Measurements from ENCODE around the gene RFTN2. TPM values are rescaled to one million over a fixed set of nuclear protein-coding genes. Genes with fewer than 3 reads are reported as not detected.
"Not testable (repeated sequence)": the region's sequence is repeated elsewhere in the genome, so short reads cannot be mapped to it uniquely, and the experiment has no call there.

The RFTN2 gene
- not detected for total RNA-seq

GRCh38 chr2:197675246-197675645 lies at the start of gene RFTN2:
Gene RFTN2 (minus strand): TSS chr2:197675587. CDS start chr2:197675458, 129 bp downstream.
- no peaks in the 10 kb centered on the region for H3K4me1 Mint-ChIP-seq (ENCODE audit: low read depth)
- H3K27me3 Mint-ChIP-seq (ENCODE audit: low read depth), result peaks cover 16% of the 10 kb centered on the region
- ATAC-seq (replicated peaks in 1 of 2) (no peak), DNase-seq (no peak)
- no peaks in the 10 kb centered on the region for H3K36me3 Mint-ChIP-seq (ENCODE audit: insufficient read depth in 2 of 2)
- no peak within 1 kb of the TSS for H3K4me3 Mint-ChIP-seq
- H3K9me3 Mint-ChIP-seq, result no peaks in the 10 kb centered on the region
- no peak within 1 kb of the TSS for H3K27ac Mint-ChIP-seq

GRCh38 chr2:197717863-197718262 lies 42.5 kb upstream of the RFTN2 start:
- H3K27me3 Mint-ChIP-seq (ENCODE audit: low read depth), result no peaks in the 10 kb centered on the region
- no peak overlapping the region for H3K27ac Mint-ChIP-seq
- H3K9me3 Mint-ChIP-seq, result no peaks in the 10 kb centered on the region
- peaks cover 6% of the 10 kb centered on the region for H3K4me1 Mint-ChIP-seq (ENCODE audit: low read depth)
- no peak for DNase-seq
- H3K4me3 Mint-ChIP-seq, result no peak overlapping the region
- no peak for ATAC-seq (replicated peaks in 1 of 2)
- no peaks in the 10 kb centered on the region for H3K36me3 Mint-ChIP-seq (ENCODE audit: insufficient read depth in 2 of 2)

- H3K36me3 Mint-ChIP-seq (ENCODE audit: insufficient read depth in 2 of 2), result peaks cover 3 to 5% of the 10 kb centered on the region in 2 donors
- no peak for ATAC-seq (replicated peaks in 1 of 2)
These were observed 37.9 kb upstream of the RFTN2 start for GRCh38 chr2:197713271-197713670.

GRCh38 chr2:197711578-197711977 lies 36.2 kb upstream of the RFTN2 start:
- DNase-seq (no peak), ATAC-seq (replicated peaks in 1 of 2) (no peak)
- Mint-ChIP-seq H3K9me3 (no peaks in the 10 kb centered on the region), H3K27me3 (ENCODE audit: low read depth) (no peaks in the 10 kb centered on the region), H3K4me3 (no peak overlapping the region), H3K4me1 (ENCODE audit: low read depth) (peaks cover 53% of the 10 kb centered on the region), H3K36me3 (ENCODE audit: insufficient read depth in 2 of 2) (peaks cover 5% of the 10 kb centered on the region in 2 donors), H3K27ac (no peak overlapping the region)

More at GRCh38 chr2:197713271-197713670, 37.9 kb upstream of the RFTN2 start:
- DNase-seq, result no peak
- Mint-ChIP-seq H3K27me3 (ENCODE audit: low read depth) (no peaks in the 10 kb centered on the region), H3K4me3 (no peak overlapping the region), H3K4me1 (ENCODE audit: low read depth) (peaks cover 40% of the 10 kb centered on the region), H3K9me3 (no peaks in the 10 kb centered on the region), H3K27ac (no peak overlapping the region)

GRCh38 chr2:197710424-197711042 lies 35.1 kb upstream of the RFTN2 start:
- peak; percentile 72 to 77 for ATAC-seq (replicated peaks in 1 of 2)
- peak; percentile 34 to 57 for DNase-seq
- H3K27me3 Mint-ChIP-seq (ENCODE audit: low read depth), result no peaks in the 10 kb centered on the region
- H3K4me3 Mint-ChIP-seq, result peak overlapping the region in 1 of 2 donors; percentile 32
- H3K4me1 Mint-ChIP-seq (ENCODE audit: low read depth), result peaks cover 59% of the 10 kb centered on the region
- H3K36me3 Mint-ChIP-seq (ENCODE audit: insufficient read depth in 2 of 2), result peaks cover 5% of the 10 kb centered on the region in 2 donors
- no peaks in the 10 kb centered on the region for H3K9me3 Mint-ChIP-seq
- H3K27ac Mint-ChIP-seq, result no peak overlapping the region

- Mint-ChIP-seq H3K4me3 (peak overlapping the region; percentile 38 to 67), H3K4me1 (ENCODE audit: low read depth) (peaks cover 66% of the 10 kb centered on the region)
- not testable (repeated sequence) for H3K9me3 Mint-ChIP-seq; H3K36me3 Mint-ChIP-seq (ENCODE audit: insufficient read depth in 2 of 2); ATAC-seq (replicated peaks in 1 of 2); H3K27me3 Mint-ChIP-seq (ENCODE audit: low read depth); DNase-seq; H3K27ac Mint-ChIP-seq
These were observed 33.8 kb upstream of the RFTN2 start for GRCh38 chr2:197709140-197709539.

GRCh38 chr2:197708331-197708730 lies 32.9 kb upstream of the RFTN2 start:
- Mint-ChIP-seq H3K4me3 (peak overlapping the region; percentile 38 to 67), H3K36me3 (ENCODE audit: insufficient read depth in 2 of 2) (peaks cover 5% of the 10 kb centered on the region in 2 donors), H3K4me1 (ENCODE audit: low read depth) (peaks cover 66% of the 10 kb centered on the region), H3K27ac (no peak overlapping the region), H3K27me3 (ENCODE audit: low read depth) (no peaks in the 10 kb centered on the region), H3K9me3 (no peaks in the 10 kb centered on the region)
- ATAC-seq (replicated peaks in 1 of 2), result no peak
- DNase-seq, result no peak

GRCh38 chr2:197707316-197708213 lies 32.2 kb upstream of the RFTN2 start:
- Mint-ChIP-seq H3K4me3 (peak overlapping the region; percentile 94 to 95), H3K4me1 (ENCODE audit: low read depth) (peaks cover 61% of the 10 kb centered on the region), H3K36me3 (ENCODE audit: insufficient read depth in 2 of 2) (peaks cover 5% of the 10 kb centered on the region in 2 donors), H3K27me3 (ENCODE audit: low read depth) (peaks cover 4% of the 10 kb centered on the region), H3K9me3 (peaks cover 0 to 1% of the 10 kb centered on the region in 2 donors), H3K27ac (peak overlapping the region; percentile 51)
- DNase-seq (no peak), ATAC-seq (replicated peaks in 1 of 2) (no peak)

- ATAC-seq (replicated peaks in 1 of 2) (no peak), DNase-seq (no peak)
- H3K36me3 Mint-ChIP-seq (ENCODE audit: insufficient read depth in 2 of 2), result peaks cover 5% of the 10 kb centered on the region in 2 donors
- peak overlapping the region; percentile 94 to 95 for H3K4me3 Mint-ChIP-seq
- peaks cover 0 to 1% of the 10 kb centered on the region in 2 donors for H3K9me3 Mint-ChIP-seq
- peaks cover 6% of the 10 kb centered on the region for H3K27me3 Mint-ChIP-seq (ENCODE audit: low read depth)
- H3K27ac Mint-ChIP-seq, result no peak overlapping the region
- H3K4me1 Mint-ChIP-seq (ENCODE audit: low read depth), result peaks cover 59% of the 10 kb centered on the region
These were observed 31.4 kb upstream of the RFTN2 start for GRCh38 chr2:197706839-197707207.

- Mint-ChIP-seq H3K27me3 (ENCODE audit: low read depth) (peaks cover 6% of the 10 kb centered on the region), H3K27ac (peak overlapping the region; percentile 90), H3K4me1 (ENCODE audit: low read depth) (peaks cover 61% of the 10 kb centered on the region), H3K36me3 (ENCODE audit: insufficient read depth in 2 of 2) (peaks cover 5% of the 10 kb centered on the region in 2 donors), H3K9me3 (peaks cover 0 to 1% of the 10 kb centered on the region in 2 donors), H3K4me3 (peak overlapping the region; percentile 94 to 95)
- ATAC-seq (replicated peaks in 1 of 2) (no peak), DNase-seq (peak in 1 of 2 donors; percentile 20)
These were observed 30.8 kb upstream of the RFTN2 start for GRCh38 chr2:197705912-197706838.

GRCh38 chr2:197705121-197705911 lies 29.9 kb upstream of the RFTN2 start, which contains the start of gene MARS2:
Gene MARS2 (plus strand): TSS chr2:197705369. CDS start chr2:197705406, 37 bp downstream.
- peaks cover 67% of the 10 kb centered on the region for H3K4me1 Mint-ChIP-seq (ENCODE audit: low read depth)
- DNase-seq (peak; percentile 93 to 95), ATAC-seq (replicated peaks in 1 of 2) (peak; percentile 83 to 85)
- peak within 1 kb of the TSS; percentile 90 for H3K27ac Mint-ChIP-seq
- H3K27me3 Mint-ChIP-seq (ENCODE audit: low read depth), result peaks cover 6% of the 10 kb centered on the region
- H3K4me3 Mint-ChIP-seq, result peak within 1 kb of the TSS; percentile 95 to 96
- peaks cover 7 to 9% of the 10 kb centered on the region in 2 donors for H3K36me3 Mint-ChIP-seq (ENCODE audit: insufficient read depth in 2 of 2)
- H3K9me3 Mint-ChIP-seq, result peaks cover 0 to 1% of the 10 kb centered on the region in 2 donors
